GM10266 (cell line): Measurements from ENCODE around the gene SYT11.
"Not testable (repeated sequence)": the region's sequence is repeated elsewhere in the genome, so short reads cannot be mapped to it uniquely, and the experiment has no call there.

Source experiments
- DNase-seq: peaks from one replicate; pipeline ENCODE4 v3.0.0; 2012; ENCODE audit errors: extremely low spot score
- TF ChIP-seq, protein P1 (sequence below): IDR thresholded peaks from 2 replicates; pipeline ENCODE4 v1.5.1; 2012; ENCODE audit warnings: mild to moderate bottlenecking, low read depth; ENCODE audit not compliant: control insufficient read depth, insufficient read depth; ENCODE audit errors: missing control alignments

The SYT11 gene

DNA sequence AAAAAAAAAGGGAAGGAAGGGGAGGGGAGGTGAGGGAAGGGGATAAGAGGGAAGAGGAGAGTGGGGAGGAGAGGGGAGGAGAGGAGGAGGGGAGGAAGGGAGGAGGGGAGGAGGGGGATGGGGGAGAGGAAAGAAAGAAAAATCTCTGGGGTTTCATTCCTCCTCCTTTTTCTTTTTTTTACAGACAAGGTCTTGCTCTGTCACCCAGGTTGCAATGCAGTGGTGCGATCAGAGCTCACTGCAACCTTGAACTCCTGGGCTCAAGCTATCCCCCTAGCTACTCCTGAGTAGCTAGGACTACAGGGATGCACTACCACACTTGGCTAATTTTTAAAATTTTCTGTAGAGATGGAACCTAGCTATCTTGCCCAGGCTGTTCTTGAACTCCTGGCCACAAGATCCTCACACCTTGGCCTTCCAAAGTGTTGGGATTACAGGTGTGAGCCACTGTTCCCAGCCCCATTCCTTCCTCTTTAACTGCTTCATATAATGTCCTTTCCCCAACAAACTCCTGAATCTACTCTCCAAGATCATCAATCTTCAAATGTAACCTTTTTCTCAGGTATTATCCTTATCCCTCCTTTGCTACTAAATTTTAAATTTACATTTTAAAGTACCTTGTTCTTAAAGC is 25.6 kb upstream of the SYT11 start:
- TF ChIP-seq, protein P1, sequence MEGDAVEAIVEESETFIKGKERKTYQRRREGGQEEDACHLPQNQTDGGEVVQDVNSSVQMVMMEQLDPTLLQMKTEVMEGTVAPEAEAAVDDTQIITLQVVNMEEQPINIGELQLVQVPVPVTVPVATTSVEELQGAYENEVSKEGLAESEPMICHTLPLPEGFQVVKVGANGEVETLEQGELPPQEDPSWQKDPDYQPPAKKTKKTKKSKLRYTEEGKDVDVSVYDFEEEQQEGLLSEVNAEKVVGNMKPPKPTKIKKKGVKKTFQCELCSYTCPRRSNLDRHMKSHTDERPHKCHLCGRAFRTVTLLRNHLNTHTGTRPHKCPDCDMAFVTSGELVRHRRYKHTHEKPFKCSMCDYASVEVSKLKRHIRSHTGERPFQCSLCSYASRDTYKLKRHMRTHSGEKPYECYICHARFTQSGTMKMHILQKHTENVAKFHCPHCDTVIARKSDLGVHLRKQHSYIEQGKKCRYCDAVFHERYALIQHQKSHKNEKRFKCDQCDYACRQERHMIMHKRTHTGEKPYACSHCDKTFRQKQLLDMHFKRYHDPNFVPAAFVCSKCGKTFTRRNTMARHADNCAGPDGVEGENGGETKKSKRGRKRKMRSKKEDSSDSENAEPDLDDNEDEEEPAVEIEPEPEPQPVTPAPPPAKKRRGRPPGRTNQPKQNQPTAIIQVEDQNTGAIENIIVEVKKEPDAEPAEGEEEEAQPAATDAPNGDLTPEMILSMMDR = no peak
- no peak for DNase-seq

DNA sequence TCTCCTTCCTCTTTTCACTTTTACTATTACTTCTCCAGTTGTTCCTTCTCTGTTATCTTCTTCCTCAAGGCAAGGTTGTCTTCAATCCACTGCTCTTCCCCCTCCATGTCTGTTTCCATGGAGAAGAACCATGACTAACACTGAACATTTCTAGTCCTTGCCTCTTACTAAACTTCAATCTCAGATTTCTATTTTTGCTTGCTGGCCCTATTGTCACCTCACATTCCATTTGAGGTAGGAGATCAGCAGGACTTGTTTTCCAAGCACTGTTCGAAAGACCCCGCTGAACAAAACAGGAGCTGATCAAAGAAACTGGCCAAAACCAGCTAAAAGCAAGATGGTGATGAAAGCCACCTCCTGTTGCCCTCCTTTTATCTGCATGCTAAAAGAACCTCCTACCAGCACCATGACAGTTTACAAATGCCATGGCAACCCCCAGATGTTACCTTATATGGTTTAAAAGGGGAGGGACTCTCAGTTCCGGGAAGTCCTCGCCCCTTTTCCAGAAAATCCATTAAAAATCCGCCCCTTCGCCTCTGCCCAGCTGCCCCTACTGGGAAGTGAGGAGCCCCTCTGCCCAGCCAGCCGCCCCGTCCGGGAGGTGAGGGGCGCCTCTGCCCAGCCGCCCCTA is 25.0 kb upstream of the SYT11 start:
- DNase-seq = no peak

DNA sequence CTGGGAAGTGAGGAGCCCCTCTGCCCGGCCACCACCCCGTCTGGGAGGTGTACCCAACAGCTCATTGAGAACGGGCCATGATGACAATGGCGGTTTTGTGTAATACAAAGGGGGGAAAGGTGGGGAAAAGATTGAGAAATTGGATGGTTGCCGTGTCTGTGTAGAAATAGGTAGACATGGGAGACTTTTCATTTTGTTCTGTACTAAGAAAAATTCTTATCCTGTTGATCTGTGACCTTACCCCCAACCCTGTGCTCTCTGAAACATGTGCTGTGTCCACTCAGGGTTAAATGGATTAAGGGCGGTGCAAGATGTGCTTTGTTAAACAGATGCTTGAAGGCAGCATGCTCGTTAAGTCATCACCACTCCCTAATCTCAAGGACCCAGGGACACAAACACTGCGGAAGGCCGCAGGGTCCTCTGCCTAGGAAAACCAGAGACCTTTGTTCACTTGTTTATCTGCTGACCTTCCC is 24.4 kb upstream of the SYT11 start:
- DNase-seq = not testable (repeated sequence)

More for the DNA sequence above, 25.0 kb upstream of the SYT11 start:
- TF ChIP-seq, protein P1 = no peak

DNA sequence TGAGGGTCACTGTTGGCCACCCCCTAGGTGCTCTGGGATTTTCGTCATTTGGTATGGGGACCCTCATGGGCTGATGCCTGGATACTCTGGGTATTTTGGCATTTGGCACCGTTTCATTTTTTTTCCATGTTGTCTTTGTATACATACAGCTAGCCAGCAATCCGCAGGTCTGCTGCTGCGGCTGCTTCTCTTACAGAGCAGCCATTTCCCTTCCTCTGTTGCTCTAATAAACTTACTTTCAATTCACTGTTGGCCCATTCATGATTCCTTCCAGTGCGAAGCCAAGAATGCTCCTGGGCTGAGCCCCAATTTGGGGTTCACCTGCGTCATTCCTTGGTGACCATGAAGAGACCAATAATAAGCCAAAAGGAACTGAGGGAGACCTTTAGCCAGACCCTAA is 23.8 kb upstream of the SYT11 start:
- TF ChIP-seq, protein P1 = no peak
- DNase-seq = no peak

DNA sequence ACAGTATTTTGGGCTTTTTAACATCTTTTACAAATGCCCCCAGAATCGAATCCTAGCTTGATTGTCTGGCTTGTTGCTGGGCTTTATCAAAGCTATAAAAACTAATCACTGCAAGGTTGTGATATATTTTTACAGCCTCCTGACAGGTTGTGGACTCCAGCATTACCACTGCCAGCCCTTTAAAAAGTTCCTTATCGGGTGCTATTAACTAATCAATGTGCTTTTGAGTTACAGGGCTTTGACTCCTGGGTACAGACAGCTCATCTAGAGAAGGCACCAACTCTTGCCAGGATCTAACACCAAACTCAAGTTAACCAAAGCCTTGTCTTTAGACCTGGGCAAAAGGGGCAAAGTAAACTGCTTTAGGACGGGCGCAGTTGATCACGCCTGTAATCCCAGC is 19.0 kb upstream of the SYT11 start:
- TF ChIP-seq, protein P1 = no peak
- no peak for DNase-seq

DNA sequence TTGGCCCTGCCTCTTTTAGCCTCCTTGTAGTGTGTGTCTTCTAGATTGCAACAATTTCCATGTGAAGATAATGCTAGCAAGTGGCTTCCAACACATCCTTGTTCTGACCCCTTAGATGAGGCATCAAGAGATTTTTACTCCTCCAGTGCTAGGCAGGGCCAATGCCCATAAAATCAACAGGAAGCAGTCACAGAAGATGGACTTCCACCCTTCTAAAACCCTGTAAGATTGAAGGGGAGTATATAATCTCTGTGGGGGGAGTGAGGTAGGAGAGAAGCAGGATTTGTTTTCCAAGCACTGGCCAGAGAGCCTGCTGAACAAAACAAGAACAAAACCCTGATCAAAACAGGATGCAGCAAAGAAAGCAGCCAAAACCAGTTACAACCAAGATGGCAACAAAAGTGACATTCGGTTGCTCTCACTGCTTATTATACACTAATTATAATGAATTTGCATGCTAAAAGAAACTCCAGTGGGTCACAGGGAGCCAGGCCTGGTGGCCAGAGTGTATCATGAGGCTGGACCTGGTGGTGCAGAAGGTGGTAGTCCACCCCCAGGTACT is 14.4 kb upstream of the SYT11 start:
- TF ChIP-seq, protein P1 = no peak
- DNase-seq = no peak

DNA sequence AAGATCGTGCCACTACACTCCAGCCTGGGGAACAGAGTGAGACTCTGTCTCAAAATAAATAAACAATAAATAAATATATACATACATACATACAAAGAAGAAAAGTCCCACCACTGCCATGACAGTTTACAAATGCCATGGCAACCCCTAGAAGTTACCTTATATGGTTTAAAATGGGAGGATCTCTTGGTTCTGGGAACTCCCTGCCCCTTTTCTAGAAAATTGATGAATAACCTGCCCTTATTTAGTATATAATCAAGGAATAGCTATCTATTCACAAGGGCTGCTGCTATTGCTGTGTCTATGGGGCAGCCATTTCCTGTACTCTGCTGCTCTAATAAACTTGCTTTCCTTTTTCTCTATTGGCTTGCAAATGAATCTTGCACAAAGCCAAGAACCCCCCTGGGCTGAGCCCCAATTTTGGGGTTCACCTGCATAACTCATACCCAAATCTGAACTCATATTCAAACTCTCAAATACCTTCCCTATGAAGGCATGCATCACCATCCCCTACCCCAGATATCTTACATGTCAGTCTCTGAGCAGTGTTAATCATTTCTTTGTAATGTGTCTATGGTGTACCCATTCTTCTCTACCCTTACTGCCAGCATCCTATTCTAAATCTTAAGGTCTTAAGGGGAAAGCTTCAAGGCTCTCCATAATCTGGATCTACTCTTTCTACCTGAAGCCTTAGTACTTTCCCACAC is 11.4 kb upstream of the SYT11 start:
- TF ChIP-seq, protein P1 = no peak

More for the DNA sequence above, 11.4 kb upstream of the SYT11 start:
- DNase-seq = no peak
